GM12801 (cell line): Measurements from ENCODE around the gene AMOTL2.

Experiments used
- TF ChIP-seq, protein P1 (sequence below): IDR thresholded peaks from one replicate; pipeline ENCODE4 v1.5.1; 2011; ENCODE audit warnings: control low read depth; ENCODE audit not compliant: insufficient read length; ENCODE audit errors: extremely low read depth

The AMOTL2 gene

DNA sequence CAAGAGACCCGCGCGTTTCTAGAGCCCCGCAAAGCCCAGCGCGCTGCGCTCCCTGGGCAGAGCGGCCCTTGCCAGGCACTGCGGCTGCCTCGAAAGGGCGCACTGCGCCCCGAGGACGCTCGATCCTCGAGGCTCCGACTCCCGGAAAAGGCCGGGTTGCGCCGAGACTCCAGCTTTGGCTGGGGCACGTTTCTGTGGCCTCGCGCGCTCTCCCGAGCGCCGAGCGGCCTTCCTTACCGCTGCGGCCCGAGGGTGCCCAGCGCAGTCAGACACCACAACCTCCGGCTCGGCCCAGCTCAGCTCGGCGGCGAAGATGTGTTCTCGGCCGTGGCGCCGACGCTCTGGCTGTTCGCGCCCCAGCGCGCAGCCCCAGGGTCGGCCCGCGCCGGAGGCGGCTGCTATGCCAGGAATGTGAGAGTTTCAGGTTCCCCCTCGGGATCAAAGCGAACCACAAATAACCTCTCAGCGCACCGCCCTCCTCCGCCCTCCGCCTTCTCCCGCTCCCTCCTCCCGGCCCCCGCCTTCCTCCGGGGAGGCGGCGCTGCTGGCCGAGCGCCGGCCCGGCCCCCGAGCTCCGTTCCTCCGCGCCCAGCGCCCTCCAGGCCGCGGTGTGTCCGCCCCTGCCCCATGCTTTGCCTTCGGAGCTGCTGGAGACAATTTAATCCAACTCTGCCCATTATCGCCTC is at the start of gene AMOTL2:
Gene AMOTL2, minus strand, starts transcription at position 343 of the 686 bp plus-strand sequence. CDS start 3,014 bp downstream, outside the sequence.
- TF ChIP-seq, protein P1, sequence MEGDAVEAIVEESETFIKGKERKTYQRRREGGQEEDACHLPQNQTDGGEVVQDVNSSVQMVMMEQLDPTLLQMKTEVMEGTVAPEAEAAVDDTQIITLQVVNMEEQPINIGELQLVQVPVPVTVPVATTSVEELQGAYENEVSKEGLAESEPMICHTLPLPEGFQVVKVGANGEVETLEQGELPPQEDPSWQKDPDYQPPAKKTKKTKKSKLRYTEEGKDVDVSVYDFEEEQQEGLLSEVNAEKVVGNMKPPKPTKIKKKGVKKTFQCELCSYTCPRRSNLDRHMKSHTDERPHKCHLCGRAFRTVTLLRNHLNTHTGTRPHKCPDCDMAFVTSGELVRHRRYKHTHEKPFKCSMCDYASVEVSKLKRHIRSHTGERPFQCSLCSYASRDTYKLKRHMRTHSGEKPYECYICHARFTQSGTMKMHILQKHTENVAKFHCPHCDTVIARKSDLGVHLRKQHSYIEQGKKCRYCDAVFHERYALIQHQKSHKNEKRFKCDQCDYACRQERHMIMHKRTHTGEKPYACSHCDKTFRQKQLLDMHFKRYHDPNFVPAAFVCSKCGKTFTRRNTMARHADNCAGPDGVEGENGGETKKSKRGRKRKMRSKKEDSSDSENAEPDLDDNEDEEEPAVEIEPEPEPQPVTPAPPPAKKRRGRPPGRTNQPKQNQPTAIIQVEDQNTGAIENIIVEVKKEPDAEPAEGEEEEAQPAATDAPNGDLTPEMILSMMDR = no peak

DNA sequence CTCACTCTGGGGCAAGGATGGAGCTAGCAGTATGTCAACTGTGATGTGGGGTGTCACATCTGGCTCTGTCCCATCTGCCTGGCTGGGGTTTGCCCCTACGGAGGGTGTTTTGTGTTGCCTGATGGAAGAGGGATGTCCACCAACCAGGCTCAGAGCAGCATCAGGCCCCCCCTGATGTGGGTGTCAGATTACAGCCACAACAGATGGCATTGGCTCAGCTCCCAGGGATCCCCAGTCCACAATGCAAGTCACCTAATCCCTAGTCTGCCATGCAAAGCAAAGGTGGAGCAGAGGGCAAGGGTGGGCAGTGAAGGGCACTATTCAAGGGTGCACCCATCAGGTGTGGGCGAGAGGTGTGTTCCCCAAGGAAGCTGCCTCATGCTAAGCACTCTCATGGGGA is 48.9 kb upstream of the AMOTL2 start:
- TF ChIP-seq, protein P1 = no peak

DNA sequence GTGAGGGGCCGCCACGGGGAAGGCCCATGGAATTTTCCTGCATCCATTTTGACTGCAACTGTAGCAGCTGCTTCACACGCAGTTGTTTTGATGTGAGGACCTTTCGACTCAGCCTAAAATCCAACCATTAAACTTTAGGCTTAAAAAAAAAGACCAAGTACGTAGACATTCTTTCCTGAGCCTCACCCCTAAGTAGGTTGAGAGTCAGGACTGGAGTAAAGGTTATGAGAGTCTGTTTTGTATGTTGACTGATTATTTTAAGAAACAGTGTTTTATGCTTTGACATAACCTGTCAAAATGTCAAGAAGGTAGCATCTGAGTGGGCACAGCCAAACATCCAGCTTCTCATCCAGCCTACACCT is 45.7 kb upstream of the AMOTL2 start:
- TF ChIP-seq, protein P1 = no peak

DNA sequence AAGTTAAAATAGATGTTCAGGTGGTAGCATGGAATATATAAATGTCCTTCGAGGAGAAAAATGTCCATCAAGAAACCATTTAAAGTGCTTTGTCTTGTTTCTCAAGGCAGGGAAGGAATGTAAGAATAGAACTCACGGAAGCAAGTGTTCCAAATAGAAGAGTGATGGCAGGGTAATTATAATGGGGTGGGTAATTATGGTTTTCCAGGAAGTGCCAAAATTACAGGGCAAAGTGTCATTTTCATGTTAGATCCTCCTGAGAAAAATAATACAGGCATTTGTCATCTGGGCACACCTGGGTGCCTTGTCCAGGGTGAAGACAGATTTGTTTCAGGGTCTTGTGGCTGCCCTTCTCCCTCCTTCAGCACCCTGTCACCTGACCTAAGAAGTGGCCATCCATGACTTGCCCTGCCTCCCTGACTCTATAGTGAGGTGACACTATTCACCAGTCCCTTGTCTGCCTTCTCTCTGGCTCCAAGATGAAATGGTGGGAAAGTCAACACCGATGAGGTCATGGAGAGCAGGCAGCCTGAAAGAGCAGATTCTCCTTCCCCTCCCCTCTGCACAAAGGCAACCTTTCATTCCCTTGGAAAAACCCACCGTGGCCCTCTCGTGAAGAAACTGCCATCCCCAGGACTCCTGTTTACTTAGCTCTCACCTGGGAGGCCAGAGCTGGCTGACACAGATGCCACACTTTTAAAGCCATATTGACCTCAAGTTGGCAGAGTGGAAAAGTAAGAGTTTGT is 45.1 kb upstream of the AMOTL2 start:
- TF ChIP-seq, protein P1 = no peak

GRCh38 chr3:134409041-134409440 is 34.8 kb upstream of the AMOTL2 start:
- TF ChIP-seq, protein P1 = no peak

DNA sequence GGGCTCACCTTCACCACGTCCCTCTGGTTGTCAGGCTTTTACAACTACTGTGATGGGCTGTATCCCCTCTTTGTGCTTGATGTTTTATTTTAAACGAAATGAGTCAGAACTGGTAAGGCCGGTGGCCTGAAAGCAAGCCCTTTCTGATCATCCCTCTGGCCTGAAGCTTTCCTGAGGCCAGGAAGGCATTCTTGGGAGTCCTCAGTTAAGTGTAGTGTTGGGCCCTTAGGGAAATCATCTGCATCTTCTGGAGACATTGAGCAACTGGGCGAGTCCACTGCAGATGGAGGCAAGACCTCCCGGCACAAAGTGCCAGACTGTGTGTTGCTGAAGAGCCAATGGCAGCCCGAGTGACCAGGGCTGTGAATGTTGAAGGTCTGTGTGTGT is 33.0 kb upstream of the AMOTL2 start:
- TF ChIP-seq, protein P1 = no peak

GRCh38 chr3:134406331-134407238 is 32.3 kb upstream of the AMOTL2 start:
- TF ChIP-seq, protein P1 = no peak
